ENCODE data around the gene CHRNE.
"Not testable (repeated sequence)": the region's sequence is repeated elsewhere in the genome, so short reads cannot be mapped to it uniquely, and the experiment has no call there.

The CHRNE gene

GRCh38 chr17:4920351-4921048 is 17.6 kb upstream of the CHRNE start:
- Histone ChIP-seq H4K5ac (ENCODE audit: low read length) (no peak overlapping the region), H4K8ac (ENCODE audit: low read depth, low read length) (no peak overlapping the region), H3K4me2 (ENCODE audit: low read length) (no peak overlapping the region), H3K18ac (ENCODE audit: low read length) (no peak overlapping the region), H3K27me3 (ENCODE audit: insufficient read depth, low read length, poor library complexity) (no peaks in the 10 kb centered on the region), H3K79me1 (ENCODE audit: low read length) (no peaks in the 10 kb centered on the region), H2BK15ac (replicated peaks; ENCODE audit: low read depth) (no peak overlapping the region), H3K4me1 (ENCODE audit: control insufficient read depth, low read depth, low read length) (no peaks in the 10 kb centered on the region), H3K4me3 (ENCODE audit: low read length) (no peak overlapping the region), H3K4ac (ENCODE audit: low read depth, low read length) (no peak overlapping the region), H2BK120ac (ENCODE audit: low read depth, low read length) (no peak overlapping the region), H3K79me2 (ENCODE audit: control insufficient read depth, insufficient read depth, low read length) (no peaks in the 10 kb centered on the region), H2AK5ac (ENCODE audit: low read length) (no peak overlapping the region), H3K56ac (ENCODE audit: low read length) (no peak overlapping the region), H3K9ac (ENCODE audit: low read length) (no peak overlapping the region), H3K27ac (ENCODE audit: low read depth, low read length) (no peak overlapping the region), H3K23ac (ENCODE audit: low read length) (no peak overlapping the region), H2BK5ac (ENCODE audit: low read length) (no peak overlapping the region), H3K36me3 (ENCODE audit: control insufficient read depth, insufficient read depth, low read length) (no peaks in the 10 kb centered on the region)
- no CpG with 5 or more reads among the region's 10 CpGs for WGBS (ENCODE audit: extremely low coverage, insufficient coverage, low lambda C conversion rate)
- no peak for DNase-seq

GRCh38 chr17:4919511-4920047 is 16.7 kb upstream of the CHRNE start:
- no peak overlapping the region for H3K4me3 ChIP-seq (ENCODE audit: low read length)
- H3K4me2 ChIP-seq (ENCODE audit: low read length), result no peak overlapping the region
- no peaks in the 10 kb centered on the region for H3K79me1 ChIP-seq (ENCODE audit: low read length)
- H3K36me3 ChIP-seq (ENCODE audit: control insufficient read depth, insufficient read depth, low read length), result no peaks in the 10 kb centered on the region
- no peak overlapping the region for H3K18ac ChIP-seq (ENCODE audit: low read length)
- no CpG with 5 or more reads among the region's 8 CpGs for WGBS (ENCODE audit: extremely low coverage, insufficient coverage, low lambda C conversion rate)
- H4K8ac ChIP-seq (ENCODE audit: low read depth, low read length), result no peak overlapping the region
- DNase-seq, result peak; percentile 58
- H3K79me2 ChIP-seq (ENCODE audit: control insufficient read depth, insufficient read depth, low read length), result no peaks in the 10 kb centered on the region
- H3K27me3 ChIP-seq (ENCODE audit: insufficient read depth, low read length, poor library complexity), result no peaks in the 10 kb centered on the region
- H3K27ac ChIP-seq (ENCODE audit: low read depth, low read length), result no peak overlapping the region
- no peak overlapping the region for H3K56ac ChIP-seq (ENCODE audit: low read length)
- H4K5ac ChIP-seq (ENCODE audit: low read length), result no peak overlapping the region
- H2BK120ac ChIP-seq (ENCODE audit: low read depth, low read length), result no peak overlapping the region
- no peak overlapping the region for H2BK5ac ChIP-seq (ENCODE audit: low read length)
- no peak overlapping the region for H2AK5ac ChIP-seq (ENCODE audit: low read length)
- H3K23ac ChIP-seq (ENCODE audit: low read length), result no peak overlapping the region
- H3K9ac ChIP-seq (ENCODE audit: low read length), result no peak overlapping the region
- no peak overlapping the region for H3K4ac ChIP-seq (ENCODE audit: low read depth, low read length)
- no peak overlapping the region for H2BK15ac ChIP-seq (replicated peaks; ENCODE audit: low read depth)
- H3K4me1 ChIP-seq (ENCODE audit: control insufficient read depth, low read depth, low read length), result no peaks in the 10 kb centered on the region

- DNase-seq; H3K9ac ChIP-seq (ENCODE audit: low read length); H2BK15ac ChIP-seq (replicated peaks; ENCODE audit: low read depth); H2AK5ac ChIP-seq (ENCODE audit: low read length); H4K5ac ChIP-seq (ENCODE audit: low read length); H3K4me2 ChIP-seq (ENCODE audit: low read length); H2BK120ac ChIP-seq (ENCODE audit: low read depth, low read length); H3K79me2 ChIP-seq (ENCODE audit: control insufficient read depth, insufficient read depth, low read length); H3K4me1 ChIP-seq (ENCODE audit: control insufficient read depth, low read depth, low read length); H3K18ac ChIP-seq (ENCODE audit: low read length); H3K79me1 ChIP-seq (ENCODE audit: low read length); H3K36me3 ChIP-seq (ENCODE audit: control insufficient read depth, insufficient read depth, low read length); H3K56ac ChIP-seq (ENCODE audit: low read length); H4K8ac ChIP-seq (ENCODE audit: low read depth, low read length); H3K23ac ChIP-seq (ENCODE audit: low read length); H3K27me3 ChIP-seq (ENCODE audit: insufficient read depth, low read length, poor library complexity); H3K4ac ChIP-seq (ENCODE audit: low read depth, low read length); H3K4me3 ChIP-seq (ENCODE audit: low read length); H3K27ac ChIP-seq (ENCODE audit: low read depth, low read length); H2BK5ac ChIP-seq (ENCODE audit: low read length): not testable (repeated sequence)
- WGBS (ENCODE audit: extremely low coverage, insufficient coverage, low lambda C conversion rate), result no CpG with 5 or more reads among the region's 4 CpGs
Observed at GRCh38 chr17:4914551-4914950, 11.7 kb upstream of the CHRNE start.

GRCh38 chr17:4913994-4914393 is 11.1 kb upstream of the CHRNE start:
- Histone ChIP-seq H3K4ac (ENCODE audit: low read depth, low read length) (no peak overlapping the region), H3K36me3 (ENCODE audit: control insufficient read depth, insufficient read depth, low read length) (no peaks in the 10 kb centered on the region), H2BK5ac (ENCODE audit: low read length) (no peak overlapping the region), H3K79me2 (ENCODE audit: control insufficient read depth, insufficient read depth, low read length) (no peaks in the 10 kb centered on the region), H3K79me1 (ENCODE audit: low read length) (no peaks in the 10 kb centered on the region), H3K4me1 (ENCODE audit: control insufficient read depth, low read depth, low read length) (no peaks in the 10 kb centered on the region), H3K4me2 (ENCODE audit: low read length) (no peak overlapping the region), H2BK15ac (replicated peaks; ENCODE audit: low read depth) (no peak overlapping the region), H2BK120ac (ENCODE audit: low read depth, low read length) (no peak overlapping the region), H3K56ac (ENCODE audit: low read length) (no peak overlapping the region), H3K4me3 (ENCODE audit: low read length) (no peak overlapping the region), H3K23ac (ENCODE audit: low read length) (no peak overlapping the region), H4K5ac (ENCODE audit: low read length) (no peak overlapping the region), H2AK5ac (ENCODE audit: low read length) (no peak overlapping the region), H3K9ac (ENCODE audit: low read length) (no peak overlapping the region), H4K8ac (ENCODE audit: low read depth, low read length) (no peak overlapping the region), H3K27me3 (ENCODE audit: insufficient read depth, low read length, poor library complexity) (no peaks in the 10 kb centered on the region), H3K27ac (ENCODE audit: low read depth, low read length) (no peak overlapping the region), H3K18ac (ENCODE audit: low read length) (no peak overlapping the region)
- no peak for DNase-seq
- WGBS (ENCODE audit: extremely low coverage, insufficient coverage, low lambda C conversion rate), result no CpG with 5 or more reads among the region's 1 CpG

GRCh38 chr17:4908711-4909496 is 6.0 kb upstream of the CHRNE start:
- WGBS (ENCODE audit: extremely low coverage, insufficient coverage, low lambda C conversion rate), result no CpG with 5 or more reads among the region's 20 CpGs
- H3K27ac ChIP-seq (ENCODE audit: low read depth, low read length), result peak overlapping the region; percentile 34
- no peak overlapping the region for H2BK15ac ChIP-seq (replicated peaks; ENCODE audit: low read depth)

More at GRCh38 chr17:4908711-4909496, 6.0 kb upstream of the CHRNE start:
- peak overlapping the region; percentile 84 for H3K56ac ChIP-seq (ENCODE audit: low read length)
- H3K4me1 ChIP-seq (ENCODE audit: control insufficient read depth, low read depth, low read length), result peaks cover 4% of the 10 kb centered on the region
- peak; percentile 98 for DNase-seq
- H3K79me2 ChIP-seq (ENCODE audit: control insufficient read depth, insufficient read depth, low read length), result no peaks in the 10 kb centered on the region
- H3K36me3 ChIP-seq (ENCODE audit: control insufficient read depth, insufficient read depth, low read length), result no peaks in the 10 kb centered on the region
- peak overlapping the region; percentile 30 for H2BK5ac ChIP-seq (ENCODE audit: low read length)
- H3K4me2 ChIP-seq (ENCODE audit: low read length), result no peak overlapping the region
- H3K23ac ChIP-seq (ENCODE audit: low read length), result no peak overlapping the region
- H3K4ac ChIP-seq (ENCODE audit: low read depth, low read length), result peak overlapping the region; percentile 81
- H3K4me3 ChIP-seq (ENCODE audit: low read length), result no peak overlapping the region
- no peaks in the 10 kb centered on the region for H3K27me3 ChIP-seq (ENCODE audit: insufficient read depth, low read length, poor library complexity)
- no peaks in the 10 kb centered on the region for H3K79me1 ChIP-seq (ENCODE audit: low read length)
- H3K9ac ChIP-seq (ENCODE audit: low read length), result peak overlapping the region; percentile 53
- H2BK120ac ChIP-seq (ENCODE audit: low read depth, low read length), result no peak overlapping the region
- no peak overlapping the region for H4K5ac ChIP-seq (ENCODE audit: low read length)
- no peak overlapping the region for H4K8ac ChIP-seq (ENCODE audit: low read depth, low read length)
- H2AK5ac ChIP-seq (ENCODE audit: low read length), result no peak overlapping the region
- no peak overlapping the region for H3K18ac ChIP-seq (ENCODE audit: low read length)
